Right atrium auricular region (tissue), 2 donors: ENCODE measurements around the gene NHSL1. TPM values are rescaled to one million over a fixed set of nuclear protein-coding genes. Genes with fewer than 3 reads are reported as not detected.

Experiments used
- DNase-seq: peaks from one replicate; pipeline ENCODE4 v3.0.0-alpha.2; 2019; ENCODE audit warnings: low spot score
- H3K27ac ChIP-seq, 2 donors: fragments of 200-600 bp; sonication (generic); 1 replicate in 1 of 2; 2 replicates in 1 of 2; pipeline ENCODE4 v1.5.1; 2016 to 2019
- H3K27me3 ChIP-seq, 2 donors: fragments of 200-600 bp; sonication (generic); one replicate each; pipeline versions ENCODE4 v1.5.1 to v1.6.0; 2017 to 2019
- H3K36me3 ChIP-seq: fragments of 200-600 bp; sonication (generic); one replicate; pipeline ENCODE4 v1.5.1; 2016
- H3K4me1 ChIP-seq, 2 donors: fragments of 200-600 bp; sonication (generic); one replicate each; pipeline versions ENCODE4 v1.5.1 to v1.6.0; 2017 to 2019
- H3K4me3 ChIP-seq, 2 donors: fragments of 200-600 bp; sonication (generic); 1 replicate in 1 of 2; 2 replicates in 1 of 2; pipeline ENCODE4 v1.5.1; 2017 to 2019; ENCODE audit warnings: mild to moderate bottlenecking in 1 of 2, moderate library complexity in 1 of 2
- H3K9me3 ChIP-seq, 2 donors: fragments of 200-600 bp; sonication (generic); one replicate each; pipeline ENCODE4 v1.5.1; 2019
- total RNA-seq, 2 donors: library from RNA; depleted of rRNA; stranded (reverse); fragments of >200 nt; gene quantifications; one replicate each; pipeline ENCODE4 v1.1.0, GENCODE V29; 2016
- TF ChIP-seq, protein P1 (sequence below), 2 donors: fragments of 200-600 bp; sonication (generic); IDR thresholded peaks; one replicate each; pipeline ENCODE4 v1.5.1; 2019; ENCODE audit warnings: antibody characterized with exemption in 2 of 2

The NHSL1 gene
- total RNA-seq, 2 donors from 2014 or later: 34.3 to 41.6 TPM

DNA sequence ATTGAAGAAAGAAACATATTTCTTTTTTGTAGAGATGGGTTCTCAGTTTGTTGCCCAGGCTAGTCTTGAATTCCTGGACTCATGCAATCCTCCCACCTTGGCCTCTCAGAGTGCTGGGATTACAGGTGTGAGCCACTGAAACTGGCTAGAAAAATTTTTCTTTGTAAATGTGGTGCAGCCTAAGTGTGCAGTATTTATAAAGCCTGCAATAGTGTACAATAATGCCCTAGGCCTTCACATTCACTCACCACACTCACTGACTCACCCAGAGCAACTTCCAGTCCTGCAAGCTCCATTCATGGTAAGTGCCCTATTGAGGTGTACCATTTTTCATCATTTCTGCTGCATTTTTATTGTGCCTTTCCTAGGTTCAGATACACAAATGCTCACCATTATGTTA, 31.4 kb downstream of the NHSL1 start:
- TF ChIP-seq, protein P1, sequence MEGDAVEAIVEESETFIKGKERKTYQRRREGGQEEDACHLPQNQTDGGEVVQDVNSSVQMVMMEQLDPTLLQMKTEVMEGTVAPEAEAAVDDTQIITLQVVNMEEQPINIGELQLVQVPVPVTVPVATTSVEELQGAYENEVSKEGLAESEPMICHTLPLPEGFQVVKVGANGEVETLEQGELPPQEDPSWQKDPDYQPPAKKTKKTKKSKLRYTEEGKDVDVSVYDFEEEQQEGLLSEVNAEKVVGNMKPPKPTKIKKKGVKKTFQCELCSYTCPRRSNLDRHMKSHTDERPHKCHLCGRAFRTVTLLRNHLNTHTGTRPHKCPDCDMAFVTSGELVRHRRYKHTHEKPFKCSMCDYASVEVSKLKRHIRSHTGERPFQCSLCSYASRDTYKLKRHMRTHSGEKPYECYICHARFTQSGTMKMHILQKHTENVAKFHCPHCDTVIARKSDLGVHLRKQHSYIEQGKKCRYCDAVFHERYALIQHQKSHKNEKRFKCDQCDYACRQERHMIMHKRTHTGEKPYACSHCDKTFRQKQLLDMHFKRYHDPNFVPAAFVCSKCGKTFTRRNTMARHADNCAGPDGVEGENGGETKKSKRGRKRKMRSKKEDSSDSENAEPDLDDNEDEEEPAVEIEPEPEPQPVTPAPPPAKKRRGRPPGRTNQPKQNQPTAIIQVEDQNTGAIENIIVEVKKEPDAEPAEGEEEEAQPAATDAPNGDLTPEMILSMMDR (IDR thresholded peaks at IDR 0.05): no peak
- peaks cover 35% of the 10 kb centered on the region for H3K36me3 ChIP-seq
- no peaks in the 10 kb centered on the region for H3K27me3 ChIP-seq
- no peaks in the 10 kb centered on the region for H3K9me3 ChIP-seq
- H3K27ac ChIP-seq: no peak overlapping the region
- no peak for DNase-seq
- no peak overlapping the region for H3K4me3 ChIP-seq
- H3K4me1 ChIP-seq: no peaks in the 10 kb centered on the region

DNA sequence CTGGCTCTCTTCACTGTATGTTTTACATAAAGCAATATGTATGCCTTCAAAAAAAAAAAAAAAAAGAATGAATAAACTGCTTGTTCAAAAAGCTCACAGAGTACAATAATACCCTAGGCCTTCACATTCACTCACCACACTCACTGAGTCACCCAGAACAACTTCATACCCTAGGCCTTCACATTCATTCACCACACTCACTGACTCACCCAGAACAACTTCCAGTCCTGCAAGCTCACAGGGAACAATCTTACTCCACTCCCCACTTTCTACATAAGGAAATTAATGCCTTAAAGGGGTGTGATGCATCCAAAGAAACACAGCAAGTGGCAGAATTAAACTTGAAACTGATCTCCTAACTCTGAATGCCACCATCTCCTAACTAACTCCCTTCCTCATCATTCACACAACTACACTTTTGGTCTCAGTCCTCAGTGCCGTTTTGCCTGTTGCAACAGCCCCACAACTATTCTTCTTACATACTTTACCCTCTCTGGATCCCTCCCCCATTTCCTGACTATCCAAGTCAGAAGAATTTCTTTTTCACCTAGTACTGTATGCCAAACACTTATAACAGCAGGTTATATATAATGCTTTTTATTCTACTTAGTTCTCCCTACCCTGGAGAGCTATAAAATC, 34.2 kb downstream of the NHSL1 start:
- TF ChIP-seq, protein P1 (IDR thresholded peaks at IDR 0.05): no peak
- no peaks in the 10 kb centered on the region for H3K9me3 ChIP-seq
- no peaks in the 10 kb centered on the region for H3K27me3 ChIP-seq
- H3K36me3 ChIP-seq: peaks cover 38% of the 10 kb centered on the region
- H3K4me3 ChIP-seq: no peak overlapping the region
- H3K4me1 ChIP-seq: no peaks in the 10 kb centered on the region
- no peak for DNase-seq
- H3K27ac ChIP-seq: no peak overlapping the region

DNA sequence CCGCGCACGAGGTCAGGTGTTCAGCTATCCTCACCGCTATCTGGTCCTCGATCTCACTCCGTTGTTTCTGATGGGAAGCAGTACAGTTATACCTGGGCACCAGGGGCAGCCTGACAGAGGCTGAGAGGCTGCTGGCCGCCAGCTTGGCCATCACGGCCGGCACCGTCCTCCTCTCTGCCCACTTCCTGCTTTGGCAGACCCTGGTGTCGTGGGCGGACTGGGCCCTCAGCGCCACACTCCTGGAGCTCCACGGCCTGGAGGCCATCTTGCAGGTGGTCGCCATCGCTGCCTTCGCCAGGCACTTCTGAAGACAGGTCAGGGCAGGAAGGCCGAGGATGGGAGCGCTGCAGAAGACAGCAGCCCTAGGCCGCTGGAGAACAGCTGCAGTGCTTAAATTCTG, 35.2 kb downstream of the NHSL1 start:
- no peak for DNase-seq
- Histone ChIP-seq H3K4me1 (no peaks in the 10 kb centered on the region), H3K27me3 (no peaks in the 10 kb centered on the region), H3K27ac (no peak overlapping the region), H3K9me3 (no peaks in the 10 kb centered on the region), H3K4me3 (no peak overlapping the region), H3K36me3 (peaks cover 32% of the 10 kb centered on the region)
- TF ChIP-seq, protein P1 (IDR thresholded peaks at IDR 0.05): no peak

DNA sequence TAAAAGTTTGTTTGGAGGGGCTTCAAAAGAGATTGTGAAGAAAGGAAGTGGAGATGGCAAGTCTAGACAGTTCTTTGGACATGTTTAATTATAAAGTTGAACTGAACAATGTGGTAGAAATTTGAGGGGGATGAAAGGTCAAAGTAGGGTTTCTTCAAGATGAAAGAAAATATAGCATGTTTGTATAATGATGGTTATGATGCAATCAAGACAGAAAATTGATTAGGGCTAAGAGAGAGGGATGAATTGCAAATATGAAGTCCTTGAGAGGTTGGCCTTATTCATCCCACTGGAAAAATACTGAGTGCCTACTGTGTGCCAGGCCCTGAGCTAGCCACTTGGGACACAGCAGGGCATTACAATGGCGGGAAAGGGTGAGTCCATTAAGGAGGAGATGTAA, 37.6 kb downstream of the NHSL1 start:
- no peak overlapping the region for H3K4me3 ChIP-seq
- H3K36me3 ChIP-seq: peaks cover 18% of the 10 kb centered on the region
- no peaks in the 10 kb centered on the region for H3K9me3 ChIP-seq
- no peak for DNase-seq
- TF ChIP-seq, protein P1 (IDR thresholded peaks at IDR 0.05): no peak
- H3K27me3 ChIP-seq: no peaks in the 10 kb centered on the region
- no peak overlapping the region for H3K27ac ChIP-seq
- no peaks in the 10 kb centered on the region for H3K4me1 ChIP-seq

DNA sequence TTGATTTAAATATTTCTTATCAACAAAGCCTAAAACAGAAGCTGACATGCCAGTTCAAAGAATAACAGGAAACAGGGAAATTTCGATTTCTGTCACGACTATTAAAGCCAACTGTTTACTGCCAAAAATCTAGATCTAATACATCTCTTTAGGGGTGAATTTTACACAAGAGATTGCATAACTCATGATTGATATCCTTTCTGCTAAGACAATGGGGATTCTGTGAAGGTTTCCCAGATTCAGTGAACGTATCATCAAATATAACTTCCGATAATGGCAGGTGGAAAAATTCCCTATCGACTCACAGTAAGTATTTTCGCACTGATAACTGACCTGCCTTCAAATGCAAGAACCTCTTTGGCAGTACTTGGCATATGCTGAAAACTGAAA, 42.9 kb downstream of the NHSL1 start:
- H3K4me1 ChIP-seq: no peaks in the 10 kb centered on the region
- no peak for DNase-seq
- no peaks in the 10 kb centered on the region for H3K36me3 ChIP-seq
- H3K27ac ChIP-seq: no peak overlapping the region
- H3K4me3 ChIP-seq: no peak overlapping the region
- no peaks in the 10 kb centered on the region for H3K27me3 ChIP-seq
- TF ChIP-seq, protein P1 (IDR thresholded peaks at IDR 0.05): no peak
- H3K9me3 ChIP-seq: no peaks in the 10 kb centered on the region
